Erythroblast (primary cell): ENCODE measurements around the gene ACAA2.

Experiments
- DNase-seq, 2 experiments: peaks; one replicate each; lab custom pipeline; 2025; lab: John Stamatoyannopoulos, UW
- GATA1 ChIP-seq: IDR thresholded peaks from 2 replicates; pipeline ENCODE4 v1.6.1; 2011; ENCODE audit warnings: low read depth, mild to moderate bottlenecking, control low read depth, low read length, moderate library complexity
- POLR2A ChIP-seq: IDR thresholded peaks from 2 replicates; pipeline ENCODE4 v1.6.1; 2011; ENCODE audit warnings: mild to moderate bottlenecking, low read length

The ACAA2 gene

DNA sequence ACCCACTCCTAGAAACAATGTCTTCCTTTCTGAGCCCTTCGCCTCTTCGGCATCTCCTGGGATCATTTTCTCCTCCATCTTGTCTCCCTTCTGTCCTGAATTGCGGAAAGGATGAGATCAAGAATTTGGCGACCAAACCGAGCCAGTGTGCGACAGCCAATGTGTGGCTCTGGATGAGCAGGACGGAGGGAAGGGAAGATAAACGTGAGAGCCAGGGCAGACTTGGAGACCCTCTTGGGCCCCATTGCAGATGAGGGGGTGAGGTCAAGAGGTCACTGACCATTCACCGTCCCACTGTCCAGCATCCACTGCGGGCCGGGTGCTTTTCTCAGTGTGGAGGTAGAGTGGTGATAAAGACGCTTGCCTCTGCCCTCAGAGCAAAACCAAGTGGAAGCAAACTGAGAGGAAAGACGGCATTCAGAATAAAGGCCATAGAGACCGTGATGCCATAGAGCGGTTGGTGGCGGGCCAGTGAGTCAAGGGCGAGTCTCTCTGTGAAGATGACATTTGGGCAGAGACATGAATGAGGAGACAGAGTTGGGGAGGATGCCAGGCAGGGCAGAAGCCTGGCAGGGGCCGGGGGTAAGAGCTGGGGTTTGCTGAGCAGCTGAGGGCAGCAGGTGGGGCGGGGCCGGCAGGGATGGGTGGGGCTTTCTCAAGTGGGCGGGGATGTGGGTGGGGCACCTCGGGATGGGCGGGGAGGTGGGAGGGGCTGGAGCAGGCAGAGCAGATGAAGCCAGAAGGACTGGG, 55.6 kb downstream of the ACAA2 start:
- DNase-seq: peak; percentile 23 to 47
- TF ChIP-seq POLR2A (no peak), GATA1 (no peak)

GRCh38 chr18:49756671-49757362, 56.5 kb downstream of the ACAA2 start:
- no peak for DNase-seq
- TF ChIP-seq GATA1: no peak
- no peak for TF ChIP-seq POLR2A

- TF ChIP-seq GATA1: no peak
- no peak for TF ChIP-seq POLR2A
- DNase-seq: no peak
Observed at GRCh38 chr18:49756135-49756534, 57.2 kb downstream of the ACAA2 start.

GRCh38 chr18:49755489-49755888, 57.8 kb downstream of the ACAA2 start:
- no peak for DNase-seq
- TF ChIP-seq GATA1: no peak
- no peak for TF ChIP-seq POLR2A

- TF ChIP-seq GATA1 (no peak), POLR2A (no peak)
- DNase-seq: no peak
Observed at GRCh38 chr18:49754866-49755265, 58.5 kb downstream of the ACAA2 start.

DNA sequence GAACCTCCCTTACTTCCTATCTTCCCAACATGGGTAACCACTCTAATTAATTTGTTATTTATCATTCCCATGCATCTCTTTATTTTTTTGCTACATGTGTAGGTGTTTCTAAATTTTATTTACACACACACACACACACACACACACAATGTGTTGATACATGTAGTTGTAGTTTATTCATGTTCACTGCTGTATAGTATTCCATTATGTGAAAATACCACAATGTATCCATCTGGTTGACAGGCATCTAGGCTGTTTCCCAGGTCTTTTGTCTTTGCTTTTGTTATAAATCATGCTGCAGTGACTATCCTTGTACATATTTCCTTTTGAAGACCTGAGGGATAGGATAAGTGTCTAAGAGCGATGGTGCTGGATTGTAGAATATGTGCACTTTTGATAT, 59.7 kb downstream of the ACAA2 start:
- TF ChIP-seq GATA1 (no peak), POLR2A (no peak)
- no peak for DNase-seq

DNA sequence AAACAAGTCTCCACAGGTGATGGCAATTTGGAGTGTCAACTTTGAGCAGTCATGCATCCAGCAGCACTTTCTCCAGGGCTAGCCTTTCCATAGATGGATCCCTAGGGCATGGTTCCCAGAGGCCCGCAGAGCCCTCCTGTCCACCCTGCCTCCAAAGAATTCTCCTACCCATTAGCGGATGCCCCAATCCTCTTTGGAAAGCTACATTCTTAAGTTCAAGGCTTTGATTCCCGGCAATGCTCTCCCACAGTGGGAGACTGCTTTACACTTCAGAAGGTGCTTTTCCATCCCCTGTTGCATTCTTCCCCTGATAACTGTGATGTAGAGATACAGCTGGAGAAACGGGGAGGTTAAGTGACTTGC, 61.3 kb downstream of the ACAA2 start:
- no peak for DNase-seq
- no peak for TF ChIP-seq POLR2A
- no peak for TF ChIP-seq GATA1

GRCh38 chr18:49751427-49752094, 61.8 kb downstream of the ACAA2 start:
- DNase-seq: no peak
- TF ChIP-seq POLR2A (no peak), GATA1 (no peak)

GRCh38 chr18:49749563-49749962, 63.8 kb downstream of the ACAA2 start:
- TF ChIP-seq GATA1 (no peak), POLR2A (no peak)
- no peak for DNase-seq

DNA sequence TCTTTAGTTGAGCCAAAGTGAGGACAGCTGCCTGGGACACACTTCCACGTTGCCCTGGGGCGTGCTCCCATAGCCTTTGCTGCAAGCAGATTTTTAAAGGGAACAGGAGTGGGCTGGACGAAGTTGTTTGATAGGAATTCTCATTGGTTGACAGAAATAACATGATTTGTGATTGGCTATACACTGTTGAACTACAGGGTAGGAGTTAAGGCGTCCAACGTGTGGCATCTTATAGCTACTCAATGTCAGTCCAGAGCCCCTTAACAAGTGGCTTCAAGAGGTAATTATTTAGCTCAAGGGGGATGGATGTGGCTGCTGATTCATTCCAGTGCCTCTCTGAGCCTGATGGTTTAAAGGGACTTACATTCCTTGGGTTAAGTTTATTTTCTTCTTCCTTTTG, 65.5 kb downstream of the ACAA2 start:
- DNase-seq: no peak
- no peak for TF ChIP-seq POLR2A
- TF ChIP-seq GATA1: no peak

DNA sequence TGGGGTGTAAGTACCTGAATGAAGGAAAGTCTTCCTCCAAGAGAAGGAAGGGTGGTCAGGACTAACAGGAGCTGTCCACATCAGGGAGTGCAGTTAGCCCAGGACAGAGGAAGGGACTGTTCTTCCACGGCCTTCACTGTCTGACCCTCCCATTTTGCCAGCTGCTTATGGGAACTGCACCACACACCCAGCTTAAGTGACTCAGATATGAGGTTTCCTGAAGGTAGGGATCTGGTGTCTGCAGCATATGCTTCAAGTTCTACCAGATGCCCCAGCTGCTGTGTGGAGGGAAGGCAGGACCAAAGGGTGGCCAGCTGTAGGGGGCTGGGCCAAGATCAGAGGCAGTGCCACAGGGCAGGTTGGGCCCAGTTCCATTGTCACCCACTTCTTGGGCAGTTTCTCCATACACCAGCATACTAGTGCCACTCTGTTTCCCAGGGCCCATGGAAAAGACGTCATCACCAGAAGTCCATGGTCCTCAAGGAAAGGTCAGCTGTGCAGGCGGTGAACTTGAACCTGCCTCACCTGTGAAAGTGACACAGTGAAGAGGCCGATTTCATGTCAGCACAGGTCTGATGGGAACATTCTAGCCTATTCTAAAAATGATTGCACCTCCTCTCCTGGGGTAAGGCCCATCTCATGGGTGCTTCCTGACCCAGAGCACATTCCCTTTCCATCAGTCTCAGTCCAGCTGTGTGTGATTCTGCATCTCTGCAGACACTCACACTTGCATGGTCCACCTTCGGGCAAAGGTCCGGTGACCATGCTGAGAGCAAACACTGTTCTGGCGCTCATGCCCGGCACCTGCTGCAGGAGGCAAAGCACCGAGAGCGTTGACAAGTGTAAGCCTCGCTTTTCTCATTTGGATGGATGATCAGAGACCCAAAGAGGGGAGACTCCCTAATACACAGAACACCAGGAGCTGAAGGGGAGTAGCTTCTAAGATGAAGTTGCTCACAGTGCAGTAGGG, 68.0 kb downstream of the ACAA2 start:
- DNase-seq: peak in 1 of 2 experiments; percentile 45
- TF ChIP-seq POLR2A: no peak
- TF ChIP-seq GATA1: no peak

GRCh38 chr18:49744376-49745008, 68.8 kb downstream of the ACAA2 start:
- peak in 1 of 2 experiments; percentile 46 for DNase-seq
- TF ChIP-seq GATA1 (no peak), POLR2A (no peak)
